HepG2 (cell line): ENCODE results near the gene METRNL. TPM values are rescaled to one million over a fixed set of nuclear protein-coding genes. Genes with fewer than 3 reads are reported as not detected.

Source experiments
- ATF4 ChIP-seq, 2 experiments: fragments of 450-650 bp in 1 of 2; sonication (generic) in 1 of 2; formaldehyde crosslinking; IDR thresholded peaks; 2 replicates each; pipeline versions ENCODE4 v1.5.0 to v1.8.0; 2020 to 2022; ENCODE audit warnings: mild to moderate bottlenecking in 1 of 2, missing genetic modification reagents in 1 of 2
- FOXC1 ChIP-seq: sonication (generic); formaldehyde crosslinking; IDR thresholded peaks from 2 replicates; pipeline ENCODE4 v1.8.0; 2022; ENCODE audit warnings: mild to moderate bottlenecking, missing genetic modification reagents, borderline replicate concordance
- HNF4G ChIP-seq, 2 experiments: sonication (generic) in 1 of 2; formaldehyde crosslinking in 1 of 2; IDR thresholded peaks; 2 replicates each; pipeline versions ENCODE4 v1.4.0 to v1.6.1; 2011 to 2020; ENCODE audit warnings: borderline replicate concordance in 2 of 2, low read depth in 2 of 2, mild to moderate bottlenecking in 2 of 2, low read length in 1 of 2, missing genetic modification reagents in 1 of 2, moderate library complexity in 1 of 2
- HOXA9 ChIP-seq: sonication (generic); formaldehyde crosslinking; IDR thresholded peaks from 2 replicates; pipeline ENCODE4 v1.8.1; 2022; ENCODE audit warnings: missing genetic modification reagents, mild to moderate bottlenecking, moderate library complexity, borderline replicate concordance
- NCOA1 ChIP-seq: sonication (generic); formaldehyde crosslinking; IDR thresholded peaks from 2 replicates; pipeline ENCODE4 v1.9.0; 2021; ENCODE audit warnings: missing genetic modification reagents
- NFE2L1 ChIP-seq: sonication (generic); formaldehyde crosslinking; IDR thresholded peaks from 2 replicates; pipeline ENCODE4 v1.4.0; 2020; ENCODE audit warnings: missing genetic modification reagents, mild to moderate bottlenecking, borderline replicate concordance
- NFIB ChIP-seq: sonication (generic); formaldehyde crosslinking; IDR thresholded peaks from 2 replicates; pipeline ENCODE4 v1.9.0; 2021; ENCODE audit warnings: missing genetic modification reagents, mild to moderate bottlenecking, borderline replicate concordance
- NFIC ChIP-seq: IDR thresholded peaks from 2 replicates; pipeline ENCODE4 v1.6.1; 2012; ENCODE audit warnings: mild to moderate bottlenecking, low read length, inconsistent platforms
- NR2F6 ChIP-seq, 2 experiments: IDR thresholded peaks; 2 replicates each; pipeline ENCODE4 v1.6.1; 2016; ENCODE audit warnings: antibody characterized with exemption in 1 of 2, mild to moderate bottlenecking in 1 of 2
- SMAD9 ChIP-seq: sonication (generic); formaldehyde crosslinking; IDR thresholded peaks from 2 replicates; pipeline ENCODE4 v1.5.1; 2020; ENCODE audit warnings: mild to moderate bottlenecking, missing genetic modification reagents
- ZNF20 ChIP-seq: sonication (generic); formaldehyde crosslinking; IDR thresholded peaks from 2 replicates; pipeline ENCODE4 v1.4.0; 2020; ENCODE audit warnings: mild to moderate bottlenecking, moderate library complexity, missing genetic modification reagents
- ZNF431 ChIP-seq: sonication (generic); formaldehyde crosslinking; IDR thresholded peaks from 2 replicates; pipeline ENCODE4 v1.9.0; 2022; ENCODE audit warnings: missing genetic modification reagents, low read depth, mild to moderate bottlenecking, borderline replicate concordance
- ZNF687 ChIP-seq: sonication (generic); formaldehyde crosslinking; IDR thresholded peaks from 2 replicates; pipeline ENCODE4 v1.5.1; 2020; ENCODE audit warnings: mild to moderate bottlenecking, missing genetic modification reagents, moderate library complexity
- polyA plus RNA-seq, 8 experiments: library from polyadenylated mRNA; depleted of rRNA in 3 of 8; stranded (reverse) in 7 of 8; unstranded in 1 of 8; fragments of >200 nt; fragmentation: Illumina TruSeq in 4 of 8; extraction: Trizol in 4 of 8; gene quantifications; 2 replicates each; pipeline versions ENCODE4 v1.2.1 to v1.2.3, GENCODE V29; 2011 to 2016; ENCODE audit warnings: low read depth in 4 of 8, missing spikeins in 1 of 8, mixed read lengths in 1 of 8; ENCODE audit not compliant: insufficient read depth in 1 of 8
- total RNA-seq, 5 experiments: library from RNA; depleted of rRNA; stranded (reverse); fragments of >200 nt; fragmentation: Illumina TruSeq; extraction: Trizol; gene quantifications; 2 replicates each; pipeline ENCODE4 v1.2.3, GENCODE V29; 2016; ENCODE audit warnings: low read depth in 1 of 5
- TF ChIP-seq, protein P1 (sequence below), 2 experiments: sonication (generic) in 1 of 2; formaldehyde crosslinking in 1 of 2; IDR thresholded peaks; 2 replicates each; pipeline versions ENCODE4 v1.4.0 to v1.6.1; 2016 to 2020; ENCODE audit warnings: borderline replicate concordance in 1 of 2, low read depth in 1 of 2, mild to moderate bottlenecking in 1 of 2, missing genetic modification reagents in 1 of 2
- TF ChIP-seq, protein P2 (sequence below): sonication (generic); formaldehyde crosslinking; IDR thresholded peaks from 2 replicates; pipeline ENCODE4 v1.4.0; 2020; ENCODE audit warnings: mild to moderate bottlenecking, missing genetic modification reagents

The METRNL gene
- total and polyA plus RNA-seq, 2 of the 13 experiments (the other 11 are each of a cell fraction or from before 2014, with no cell fraction given) = 0.66 to 0.84 TPM

GRCh38 chr17:83126275-83126811 lies 46.9 kb downstream of the METRNL start (continued):
- TF ChIP-seq ZNF687 (CRISPR knock-in tag) = no peak; the same call in 1 of the 2 replicates
- TF ChIP-seq HOXA9 (CRISPR knock-in tag) = no peak
- TF ChIP-seq, protein P1, sequence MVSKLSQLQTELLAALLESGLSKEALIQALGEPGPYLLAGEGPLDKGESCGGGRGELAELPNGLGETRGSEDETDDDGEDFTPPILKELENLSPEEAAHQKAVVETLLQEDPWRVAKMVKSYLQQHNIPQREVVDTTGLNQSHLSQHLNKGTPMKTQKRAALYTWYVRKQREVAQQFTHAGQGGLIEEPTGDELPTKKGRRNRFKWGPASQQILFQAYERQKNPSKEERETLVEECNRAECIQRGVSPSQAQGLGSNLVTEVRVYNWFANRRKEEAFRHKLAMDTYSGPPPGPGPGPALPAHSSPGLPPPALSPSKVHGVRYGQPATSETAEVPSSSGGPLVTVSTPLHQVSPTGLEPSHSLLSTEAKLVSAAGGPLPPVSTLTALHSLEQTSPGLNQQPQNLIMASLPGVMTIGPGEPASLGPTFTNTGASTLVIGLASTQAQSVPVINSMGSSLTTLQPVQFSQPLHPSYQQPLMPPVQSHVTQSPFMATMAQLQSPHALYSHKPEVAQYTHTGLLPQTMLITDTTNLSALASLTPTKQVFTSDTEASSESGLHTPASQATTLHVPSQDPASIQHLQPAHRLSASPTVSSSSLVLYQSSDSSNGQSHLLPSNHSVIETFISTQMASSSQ (IDR thresholded peaks at IDR 0.05; ENCODE audit: low read depth) = no peak
- TF ChIP-seq, protein P1 (CRISPR knock-in tag; IDR thresholded peaks at IDR 0.05; ENCODE audit: borderline replicate concordance) = no peak
- TF ChIP-seq, protein P2, sequence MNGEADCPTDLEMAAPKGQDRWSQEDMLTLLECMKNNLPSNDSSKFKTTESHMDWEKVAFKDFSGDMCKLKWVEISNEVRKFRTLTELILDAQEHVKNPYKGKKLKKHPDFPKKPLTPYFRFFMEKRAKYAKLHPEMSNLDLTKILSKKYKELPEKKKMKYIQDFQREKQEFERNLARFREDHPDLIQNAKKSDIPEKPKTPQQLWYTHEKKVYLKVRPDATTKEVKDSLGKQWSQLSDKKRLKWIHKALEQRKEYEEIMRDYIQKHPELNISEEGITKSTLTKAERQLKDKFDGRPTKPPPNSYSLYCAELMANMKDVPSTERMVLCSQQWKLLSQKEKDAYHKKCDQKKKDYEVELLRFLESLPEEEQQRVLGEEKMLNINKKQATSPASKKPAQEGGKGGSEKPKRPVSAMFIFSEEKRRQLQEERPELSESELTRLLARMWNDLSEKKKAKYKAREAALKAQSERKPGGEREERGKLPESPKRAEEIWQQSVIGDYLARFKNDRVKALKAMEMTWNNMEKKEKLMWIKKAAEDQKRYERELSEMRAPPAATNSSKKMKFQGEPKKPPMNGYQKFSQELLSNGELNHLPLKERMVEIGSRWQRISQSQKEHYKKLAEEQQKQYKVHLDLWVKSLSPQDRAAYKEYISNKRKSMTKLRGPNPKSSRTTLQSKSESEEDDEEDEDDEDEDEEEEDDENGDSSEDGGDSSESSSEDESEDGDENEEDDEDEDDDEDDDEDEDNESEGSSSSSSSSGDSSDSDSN (CRISPR knock-in tag) = 0 out of 2 replicates have a peak, but pooled peaks have one; percentile 25
- TF ChIP-seq ZNF20 = no peak
- TF ChIP-seq NR2F6 (IDR thresholded peaks at IDR 0.05) = no peak; the same call in 1 of the 2 replicates
- TF ChIP-seq NR2F6 (CRISPR knock-in tag; IDR thresholded peaks at IDR 0.05) = 0 out of 2 replicates have a peak, but pooled peaks have one; percentile 5
- no peak for TF ChIP-seq HNF4G (IDR thresholded peaks at IDR 0.05; ENCODE audit: borderline replicate concordance, low read depth, low read length)
- no peak for TF ChIP-seq HNF4G (CRISPR knock-in tag; IDR thresholded peaks at IDR 0.05; ENCODE audit: borderline replicate concordance, low read depth)
- 0 out of 2 replicates have a peak, but pooled peaks have one; percentile 47 for TF ChIP-seq NFIB (CRISPR knock-in tag)
- TF ChIP-seq NFIC = no peak
- TF ChIP-seq ATF4 (CRISPR knock-in tag; IDR thresholded peaks at IDR 0.05) = 0 out of 4 replicates have a peak, but pooled peaks of 1 of the 2 experiments have one; percentile 28
- 0 out of 2 replicates have a peak, but pooled peaks have one; percentile 29 for TF ChIP-seq NCOA1
- TF ChIP-seq ZNF431 (CRISPR knock-in tag) = no peak
- TF ChIP-seq NFE2L1 (CRISPR knock-in tag) = 0 out of 2 replicates have a peak, but pooled peaks have one; percentile 30
- 0 out of 2 replicates have a peak, but pooled peaks have one; percentile 20 for TF ChIP-seq FOXC1 (CRISPR knock-in tag)
- no peak for TF ChIP-seq SMAD9 (CRISPR knock-in tag)
